GM13977 (cell line): ENCODE measurements around the gene LDLRAP1.

Experiments used
- DNase-seq: peaks from one replicate; pipeline ENCODE4 v3.0.0; 2012; ENCODE audit warnings: low spot score
- in situ Hi-C: fragments of 300-500 bp; cut with MboI; formaldehyde crosslinking; loops from one replicate; pipeline ENCODE4 v1.12.0; 2022; ENCODE audit warnings: low sequenced_read_pairs, low pct_unique_long_range_greater_than_20kb, mixed read lengths, inconsistent platforms; ENCODE audit not compliant: unreplicated experiment
- TF ChIP-seq, protein P1 (sequence below): IDR thresholded peaks from 2 replicates; pipeline ENCODE4 v1.5.1; 2012; ENCODE audit warnings: mild to moderate bottlenecking, control low read depth; ENCODE audit not compliant: insufficient read depth; ENCODE audit errors: extremely low read depth, missing control alignments

LDLRAP1 gene

DNA sequence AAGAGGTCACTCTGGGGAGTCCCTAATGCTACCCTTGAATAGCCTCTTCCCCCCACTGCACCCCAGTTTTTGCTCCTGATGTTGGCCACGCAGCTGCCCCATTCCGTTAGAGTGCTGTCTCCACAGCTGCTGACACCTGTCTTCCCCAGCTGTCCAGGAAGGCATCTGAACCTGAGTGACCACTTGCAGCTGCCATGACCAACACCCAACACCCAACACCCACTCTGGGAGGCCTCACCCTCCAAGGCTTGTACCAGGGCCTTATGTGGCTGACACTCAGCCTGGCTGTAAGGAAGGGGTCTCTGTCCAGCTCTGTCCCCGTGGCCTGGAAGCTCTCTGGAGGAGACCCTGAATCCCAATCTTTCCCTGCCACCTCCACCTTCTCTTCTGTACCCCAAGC is 26.7 kb upstream of the LDLRAP1 start:
- TF ChIP-seq, protein P1, sequence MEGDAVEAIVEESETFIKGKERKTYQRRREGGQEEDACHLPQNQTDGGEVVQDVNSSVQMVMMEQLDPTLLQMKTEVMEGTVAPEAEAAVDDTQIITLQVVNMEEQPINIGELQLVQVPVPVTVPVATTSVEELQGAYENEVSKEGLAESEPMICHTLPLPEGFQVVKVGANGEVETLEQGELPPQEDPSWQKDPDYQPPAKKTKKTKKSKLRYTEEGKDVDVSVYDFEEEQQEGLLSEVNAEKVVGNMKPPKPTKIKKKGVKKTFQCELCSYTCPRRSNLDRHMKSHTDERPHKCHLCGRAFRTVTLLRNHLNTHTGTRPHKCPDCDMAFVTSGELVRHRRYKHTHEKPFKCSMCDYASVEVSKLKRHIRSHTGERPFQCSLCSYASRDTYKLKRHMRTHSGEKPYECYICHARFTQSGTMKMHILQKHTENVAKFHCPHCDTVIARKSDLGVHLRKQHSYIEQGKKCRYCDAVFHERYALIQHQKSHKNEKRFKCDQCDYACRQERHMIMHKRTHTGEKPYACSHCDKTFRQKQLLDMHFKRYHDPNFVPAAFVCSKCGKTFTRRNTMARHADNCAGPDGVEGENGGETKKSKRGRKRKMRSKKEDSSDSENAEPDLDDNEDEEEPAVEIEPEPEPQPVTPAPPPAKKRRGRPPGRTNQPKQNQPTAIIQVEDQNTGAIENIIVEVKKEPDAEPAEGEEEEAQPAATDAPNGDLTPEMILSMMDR: no peak
- DNase-seq: no peak
- in situ Hi-C loops: no loop called here

DNA sequence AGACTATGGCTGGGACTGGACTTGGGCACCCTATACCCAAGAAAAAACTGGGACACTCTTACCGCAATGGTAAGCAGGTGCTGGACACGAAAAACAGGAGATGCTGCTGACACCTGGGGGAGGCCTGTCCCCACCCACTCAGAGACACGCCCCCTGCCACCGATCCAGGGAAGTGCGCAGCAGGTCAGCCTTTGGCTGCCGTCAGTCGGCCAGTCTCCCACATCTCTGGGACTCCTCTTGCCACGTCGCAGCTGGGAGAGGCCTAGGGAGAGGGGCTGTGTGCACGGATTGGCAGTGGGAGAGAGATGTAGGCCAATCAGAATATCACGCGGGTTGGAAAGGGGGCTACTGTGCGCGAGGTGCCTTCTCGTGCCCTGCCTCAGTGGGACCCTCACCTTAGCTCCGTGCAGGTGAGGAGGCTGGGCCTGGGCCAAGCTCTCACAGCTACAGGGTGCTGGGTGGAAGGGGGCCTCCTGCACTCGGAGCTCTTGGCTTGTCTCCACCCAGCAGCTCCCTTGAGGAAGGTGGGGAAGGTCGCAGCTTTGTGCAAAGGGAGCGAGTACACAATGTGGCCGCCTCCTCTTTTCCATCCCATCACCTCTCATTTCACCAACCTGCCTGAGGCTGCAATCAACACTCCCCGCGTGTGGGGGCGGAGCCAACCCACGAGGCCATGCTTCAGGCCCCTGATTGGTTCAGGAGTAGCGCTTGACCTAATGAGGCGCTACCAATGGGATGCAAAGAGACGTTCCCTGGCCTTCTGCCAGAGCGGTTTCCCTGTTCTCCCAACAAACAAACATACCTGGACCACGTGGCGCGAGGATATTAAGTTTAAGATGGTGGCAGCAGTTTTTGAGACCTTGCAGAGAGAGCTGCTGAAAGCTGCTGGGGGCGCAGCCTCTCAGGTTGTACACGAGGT is 25.7 kb upstream of the LDLRAP1 start:
- DNase-seq: no peak
- TF ChIP-seq, protein P1: peak; percentile 4
- in situ Hi-C loops: no loop called here

DNA sequence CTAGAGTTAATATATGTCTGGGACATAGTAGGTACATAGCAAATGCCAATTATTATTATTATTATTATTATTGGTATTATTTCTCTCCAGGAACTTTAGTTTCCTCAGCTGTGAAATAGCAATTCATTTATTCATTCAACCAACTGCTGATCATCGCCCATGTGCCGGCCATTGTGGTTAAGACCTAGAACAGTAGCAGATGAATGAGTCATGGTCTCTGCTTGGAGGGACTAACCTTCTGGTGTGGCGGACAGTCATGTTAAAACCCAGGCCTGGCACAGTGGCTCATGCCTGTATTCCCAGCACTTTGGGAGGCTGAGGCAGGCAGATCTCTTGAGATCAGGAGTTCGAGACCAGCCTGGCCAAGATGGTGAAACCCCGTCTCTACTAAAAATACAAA is 23.8 kb upstream of the LDLRAP1 start:
- no peak for DNase-seq
- TF ChIP-seq, protein P1: no peak
- in situ Hi-C loops: no loop called here

DNA sequence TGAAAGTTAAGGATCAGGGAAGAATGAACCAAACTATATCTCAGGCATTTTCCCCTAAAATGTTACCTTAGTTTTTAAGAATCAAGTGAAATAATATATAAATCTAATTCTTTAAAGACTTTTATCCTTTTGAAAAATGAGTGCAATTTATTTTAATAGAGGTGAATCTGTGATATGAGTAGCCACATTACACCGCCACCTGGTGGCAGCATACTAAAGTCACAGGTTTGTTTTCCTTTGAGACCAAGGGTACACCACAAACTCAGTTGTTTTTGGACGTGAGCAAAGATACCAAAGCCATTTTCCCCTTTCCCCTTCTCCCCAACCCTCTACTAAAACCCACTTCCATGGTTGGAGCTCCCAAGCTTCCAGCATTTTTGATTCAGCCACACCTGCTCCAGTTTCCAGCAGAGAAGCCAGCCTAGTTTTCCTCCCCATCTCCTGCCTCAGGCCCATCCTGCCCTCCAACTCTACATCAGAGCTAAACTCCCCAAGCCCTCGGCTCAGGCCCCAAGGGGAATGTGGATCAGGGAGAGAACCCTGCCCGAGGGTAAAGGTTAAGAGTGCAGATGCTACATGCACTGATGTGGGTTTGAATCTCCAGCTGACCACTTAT is 22.9 kb upstream of the LDLRAP1 start:
- in situ Hi-C loops: no loop called here
- TF ChIP-seq, protein P1: peak; percentile 70
- DNase-seq: peak; percentile 82

DNA sequence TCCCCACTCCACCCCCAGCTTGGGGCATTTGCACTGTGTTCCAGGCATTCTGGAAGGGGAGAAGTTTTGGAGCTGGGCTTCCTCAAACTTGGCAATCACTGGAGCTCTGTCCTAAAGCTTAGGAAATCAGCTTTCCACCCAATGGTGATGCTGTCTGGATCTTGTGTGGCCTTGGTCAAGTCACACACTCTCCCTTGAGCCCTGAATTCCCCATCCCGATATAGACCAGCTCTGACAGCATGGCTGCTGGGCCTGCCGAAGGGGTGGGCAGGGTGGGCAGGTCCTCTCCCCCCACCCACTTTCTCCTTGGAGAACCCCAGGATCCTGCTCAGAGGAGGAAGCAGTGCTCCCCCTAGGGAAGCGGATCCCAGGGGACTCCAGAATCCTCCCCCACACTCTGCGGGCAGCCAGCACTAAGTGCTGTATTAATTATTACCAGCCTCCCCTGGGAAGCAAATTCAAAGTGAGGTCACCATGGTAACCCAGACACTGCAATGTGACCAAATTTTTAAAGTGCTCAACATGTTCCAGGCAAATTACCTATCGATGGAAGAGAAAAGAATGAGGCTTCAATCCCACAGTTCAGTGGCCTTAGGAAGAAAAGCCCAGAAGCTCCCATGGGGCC is 21.3 kb upstream of the LDLRAP1 start:
- TF ChIP-seq, protein P1: no peak
- DNase-seq: no peak
- in situ Hi-C loops: no loop called here

DNA sequence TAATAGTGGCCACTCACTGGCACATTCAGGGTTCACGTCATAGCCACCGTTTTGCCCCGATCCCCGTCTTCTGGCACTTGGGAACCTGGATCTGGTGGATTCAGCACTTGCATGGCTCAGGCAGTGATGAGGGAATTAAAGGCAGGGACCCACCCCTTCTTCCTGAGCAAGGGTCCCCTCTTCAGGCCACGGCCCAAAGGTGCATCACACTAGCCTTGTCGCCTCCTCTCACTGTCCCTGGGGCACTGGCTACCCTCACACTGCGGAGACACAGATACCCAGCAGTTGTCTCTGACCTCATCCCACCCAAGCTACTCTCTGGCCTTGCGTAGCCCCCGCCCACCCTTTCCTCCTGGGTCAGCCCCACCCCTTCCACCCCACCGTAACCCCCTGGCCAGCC is 19.9 kb upstream of the LDLRAP1 start:
- DNase-seq: no peak
- TF ChIP-seq, protein P1: no peak
- in situ Hi-C loops: no loop called here
